ENCODE data around the gene GARNL3. TPM values are rescaled to one million over a fixed set of nuclear protein-coding genes. Genes with fewer than 3 reads are reported as not detected.
A peak's percentile ranks its signal among the peaks of the same experiment; 100 is the strongest.

Gene GARNL3
- total and polyA plus RNA-seq, 2 of the 13 experiments (the other 11 are each of a cell fraction or from before 2014, with no cell fraction given), result 3.9 to 11.0 TPM

DNA sequence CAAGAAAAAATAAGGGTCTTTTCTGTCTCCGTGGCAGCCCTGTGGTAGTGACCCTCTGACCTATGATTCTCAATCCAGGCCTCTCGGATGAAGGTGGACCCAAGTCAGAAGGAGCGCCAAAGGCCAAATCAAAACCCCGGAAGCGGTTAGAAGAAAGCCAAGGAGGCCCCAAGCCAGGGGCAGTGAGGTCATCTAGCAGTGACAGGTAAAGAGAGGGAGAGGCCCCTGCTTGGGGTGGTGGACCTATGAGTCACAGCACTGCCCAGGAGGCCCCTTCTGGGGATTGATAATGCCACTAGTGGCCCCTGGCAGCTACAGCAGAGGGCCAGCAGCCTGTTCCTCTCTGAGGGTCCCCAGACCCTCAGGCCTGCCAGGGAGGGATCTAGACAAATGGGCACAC, 126.0 kb downstream of the GARNL3 start (continued):
- TF ChIP-seq, protein P1, sequence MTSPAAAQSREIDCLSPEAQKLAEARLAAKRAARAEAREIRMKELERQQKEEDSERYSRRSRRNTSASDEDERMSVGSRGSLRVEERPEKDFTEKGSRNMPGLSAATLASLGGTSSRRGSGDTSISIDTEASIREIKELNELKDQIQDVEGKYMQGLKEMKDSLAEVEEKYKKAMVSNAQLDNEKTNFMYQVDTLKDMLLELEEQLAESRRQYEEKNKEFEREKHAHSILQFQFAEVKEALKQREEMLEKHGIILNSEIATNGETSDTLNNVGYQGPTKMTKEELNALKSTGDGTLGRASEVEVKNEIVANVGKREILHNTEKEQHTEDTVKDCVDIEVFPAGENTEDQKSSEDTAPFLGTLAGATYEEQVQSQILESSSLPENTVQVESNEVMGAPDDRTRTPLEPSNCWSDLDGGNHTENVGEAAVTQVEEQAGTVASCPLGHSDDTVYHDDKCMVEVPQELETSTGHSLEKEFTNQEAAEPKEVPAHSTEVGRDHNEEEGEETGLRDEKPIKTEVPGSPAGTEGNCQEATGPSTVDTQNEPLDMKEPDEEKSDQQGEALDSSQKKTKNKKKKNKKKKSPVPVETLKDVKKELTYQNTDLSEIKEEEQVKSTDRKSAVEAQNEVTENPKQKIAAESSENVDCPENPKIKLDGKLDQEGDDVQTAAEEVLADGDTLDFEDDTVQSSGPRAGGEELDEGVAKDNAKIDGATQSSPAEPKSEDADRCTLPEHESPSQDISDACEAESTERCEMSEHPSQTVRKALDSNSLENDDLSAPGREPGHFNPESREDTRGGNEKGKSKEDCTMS (CRISPR knock-in tag; conservative IDR thresholded peaks at IDR 0.05), result no peak
- TF ChIP-seq ZFP37 (CRISPR knock-in tag; IDR thresholded peaks at IDR 0.05; ENCODE audit: borderline replicate concordance) (no peak), ZNF124 (CRISPR knock-in tag; IDR thresholded peaks at IDR 0.05) (no peak), ZNF430 (CRISPR knock-in tag; IDR thresholded peaks at IDR 0.05) (no peak), HMGA1 (CRISPR knock-in tag; conservative IDR thresholded peaks at IDR 0.05) (no peak), MYC (CRISPR knock-in tag; IDR thresholded peaks at IDR 0.05; ENCODE audit: borderline replicate concordance) (no peak; the same call in 1 of the 2 replicates), HNRNPK (IDR thresholded peaks at IDR 0.05; ENCODE audit: low read depth, low read length, poor library complexity, severe bottlenecking) (no peak), ISX (CRISPR knock-in tag; conservative IDR thresholded peaks at IDR 0.05) (no peak), NFYC (CRISPR knock-in tag; IDR thresholded peaks at IDR 0.05) (peak; percentile 22; the same call in 1 of the 2 replicates), AHR (CRISPR knock-in tag; IDR thresholded peaks at IDR 0.05) (peak; percentile 70; the same call in 1 of the 2 replicates), DR1 (CRISPR knock-in tag; IDR thresholded peaks at IDR 0.05) (no peak), KLF6 (CRISPR knock-in tag; IDR thresholded peaks at IDR 0.05) (no peak), ZNF816 (CRISPR knock-in tag; IDR thresholded peaks at IDR 0.05; ENCODE audit: borderline replicate concordance) (no peak), PHF5A (CRISPR knock-in tag; IDR thresholded peaks at IDR 0.05; ENCODE audit: low read depth, unreplicated experiment) (no peak), ZNF577 (CRISPR knock-in tag; IDR thresholded peaks at IDR 0.05; ENCODE audit: borderline replicate concordance, low read depth) (no peak), MAF1 (CRISPR knock-in tag; IDR thresholded peaks at IDR 0.05; ENCODE audit: borderline replicate concordance) (no peak), U2AF2 (IDR thresholded peaks at IDR 0.05; ENCODE audit: low read depth, low read length) (no peak)
- TF ChIP-seq, protein P2, sequence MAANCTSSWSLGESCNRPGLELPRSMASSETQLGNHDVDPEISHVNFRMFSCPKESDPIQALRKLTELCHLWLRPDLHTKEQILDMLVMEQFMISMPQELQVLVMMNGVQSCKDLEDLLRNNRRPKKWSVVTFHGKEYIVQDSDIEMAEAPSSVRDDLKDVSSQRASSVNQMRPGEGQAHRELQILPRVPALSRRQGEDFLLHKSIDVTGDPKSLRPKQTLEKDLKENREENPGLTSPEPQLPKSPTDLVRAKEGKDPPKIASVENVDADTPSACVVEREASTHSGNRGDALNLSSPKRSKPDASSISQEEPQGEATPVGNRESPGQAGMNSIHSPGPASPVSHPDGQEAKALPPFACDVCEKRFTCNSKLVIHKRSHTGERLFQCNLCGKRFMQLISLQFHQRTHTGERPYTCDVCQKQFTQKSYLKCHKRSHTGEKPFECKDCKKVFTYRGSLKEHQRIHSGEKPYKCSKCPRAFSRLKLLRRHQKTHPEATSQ (CRISPR knock-in tag; IDR thresholded peaks at IDR 0.05; ENCODE audit: borderline replicate concordance), result no peak
- TF ChIP-seq, protein P3, sequence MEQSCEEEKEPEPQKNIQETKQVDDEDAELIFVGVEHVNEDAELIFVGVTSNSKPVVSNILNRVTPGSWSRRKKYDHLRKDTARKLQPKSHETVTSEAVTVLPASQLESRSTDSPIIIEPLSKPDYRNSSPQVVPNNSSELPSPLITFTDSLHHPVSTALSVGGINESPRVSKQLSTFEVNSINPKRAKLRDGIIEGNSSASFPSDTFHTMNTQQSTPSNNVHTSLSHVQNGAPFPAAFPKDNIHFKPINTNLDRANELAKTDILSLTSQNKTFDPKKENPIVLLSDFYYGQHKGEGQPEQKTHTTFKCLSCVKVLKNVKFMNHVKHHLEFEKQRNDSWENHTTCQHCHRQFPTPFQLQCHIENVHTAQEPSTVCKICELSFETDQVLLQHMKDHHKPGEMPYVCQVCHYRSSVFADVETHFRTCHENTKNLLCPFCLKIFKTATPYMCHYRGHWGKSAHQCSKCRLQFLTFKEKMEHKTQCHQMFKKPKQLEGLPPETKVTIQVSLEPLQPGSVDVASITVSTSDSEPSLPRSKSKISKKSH (CRISPR knock-in tag; IDR thresholded peaks at IDR 0.05; ENCODE audit: borderline replicate concordance), result no peak
- TF ChIP-seq, protein P4, sequence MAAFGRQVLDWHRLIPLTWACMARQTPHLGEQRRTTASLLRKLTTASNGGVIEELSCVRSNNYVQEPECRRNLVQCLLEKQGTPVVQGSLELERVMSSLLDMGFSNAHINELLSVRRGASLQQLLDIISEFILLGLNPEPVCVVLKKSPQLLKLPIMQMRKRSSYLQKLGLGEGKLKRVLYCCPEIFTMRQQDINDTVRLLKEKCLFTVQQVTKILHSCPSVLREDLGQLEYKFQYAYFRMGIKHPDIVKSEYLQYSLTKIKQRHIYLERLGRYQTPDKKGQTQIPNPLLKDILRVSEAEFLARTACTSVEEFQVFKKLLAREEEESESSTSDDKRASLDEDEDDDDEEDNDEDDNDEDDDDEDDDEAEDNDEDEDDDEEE (CRISPR knock-in tag; IDR thresholded peaks at IDR 0.05), result no peak
- TF ChIP-seq, protein P5, sequence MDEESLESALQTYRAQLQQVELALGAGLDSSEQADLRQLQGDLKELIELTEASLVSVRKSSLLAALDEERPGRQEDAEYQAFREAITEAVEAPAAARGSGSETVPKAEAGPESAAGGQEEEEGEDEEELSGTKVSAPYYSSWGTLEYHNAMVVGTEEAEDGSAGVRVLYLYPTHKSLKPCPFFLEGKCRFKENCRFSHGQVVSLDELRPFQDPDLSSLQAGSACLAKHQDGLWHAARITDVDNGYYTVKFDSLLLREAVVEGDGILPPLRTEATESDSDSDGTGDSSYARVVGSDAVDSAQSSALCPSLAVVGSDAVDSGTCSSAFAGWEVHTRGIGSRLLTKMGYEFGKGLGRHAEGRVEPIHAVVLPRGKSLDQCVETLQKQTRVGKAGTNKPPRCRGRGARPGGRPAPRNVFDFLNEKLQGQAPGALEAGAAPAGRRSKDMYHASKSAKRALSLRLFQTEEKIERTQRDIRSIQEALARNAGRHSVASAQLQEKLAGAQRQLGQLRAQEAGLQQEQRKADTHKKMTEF (CRISPR knock-in tag; IDR thresholded peaks at IDR 0.05), result peak; percentile 89
